Right hindlimb (tissue), 1 donor: ENCODE measurements around the gene SIRT4.
"Not testable (repeated sequence)": the region's sequence is repeated elsewhere in the genome, so short reads cannot be mapped to it uniquely, and the experiment has no call there.

Source experiments
- DNase-seq: peaks from one replicate; pipeline ENCODE4 v3.0.0-alpha.2; 2018

SIRT4 gene

DNA sequence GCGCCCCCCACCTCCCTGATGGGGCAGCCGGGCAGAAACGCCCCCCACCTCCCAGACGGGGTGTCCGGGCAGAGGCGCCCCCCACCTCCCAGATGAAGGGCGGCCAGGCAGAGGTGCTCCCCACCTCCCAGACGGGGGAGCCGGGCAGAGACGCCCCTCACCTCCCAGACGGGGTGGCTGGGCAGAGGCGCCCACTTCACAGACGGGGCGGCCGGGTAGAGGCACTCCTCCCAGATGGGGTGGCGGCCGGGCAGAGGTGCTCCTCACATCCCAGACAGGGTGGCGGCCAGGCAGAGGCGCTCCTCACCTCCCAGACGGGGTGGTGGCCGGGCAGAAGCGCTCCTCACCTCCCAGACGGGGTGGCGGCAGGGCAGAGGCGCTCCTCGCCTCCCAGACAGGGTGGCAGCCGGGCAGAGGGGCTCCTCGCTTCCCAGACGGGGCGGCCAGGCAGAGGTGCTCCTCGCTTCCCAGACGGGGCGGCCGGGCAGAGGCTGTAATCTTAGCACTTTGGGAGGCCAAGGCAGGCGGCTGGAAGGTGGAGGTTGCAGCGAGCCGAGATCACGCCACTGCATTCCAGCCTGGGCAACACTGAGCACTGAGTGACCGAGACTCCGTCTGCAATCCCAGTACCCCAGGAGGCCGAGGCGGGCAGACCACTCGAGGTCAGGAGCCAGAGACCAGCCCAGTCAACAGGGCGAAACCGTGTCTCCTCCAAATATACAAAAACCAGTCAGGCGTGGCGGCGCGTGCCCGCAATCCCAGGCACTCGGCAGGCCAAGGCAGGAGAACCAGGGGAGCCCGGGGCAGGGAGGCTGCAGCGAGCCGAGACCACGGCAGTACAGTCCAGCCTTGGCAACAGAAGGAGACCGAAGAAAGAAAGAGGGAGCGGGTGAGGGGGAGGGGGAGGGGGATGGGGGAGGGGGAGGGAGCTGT is 23.7 kb upstream of the SIRT4 start:
- no peak for DNase-seq

- no peak for DNase-seq
Measured at GRCh38 chr12:120283318-120283717, 18.8 kb upstream of the SIRT4 start.

- DNase-seq = no peak
Measured at GRCh38 chr12:120284381-120284780, 17.7 kb upstream of the SIRT4 start.

DNA sequence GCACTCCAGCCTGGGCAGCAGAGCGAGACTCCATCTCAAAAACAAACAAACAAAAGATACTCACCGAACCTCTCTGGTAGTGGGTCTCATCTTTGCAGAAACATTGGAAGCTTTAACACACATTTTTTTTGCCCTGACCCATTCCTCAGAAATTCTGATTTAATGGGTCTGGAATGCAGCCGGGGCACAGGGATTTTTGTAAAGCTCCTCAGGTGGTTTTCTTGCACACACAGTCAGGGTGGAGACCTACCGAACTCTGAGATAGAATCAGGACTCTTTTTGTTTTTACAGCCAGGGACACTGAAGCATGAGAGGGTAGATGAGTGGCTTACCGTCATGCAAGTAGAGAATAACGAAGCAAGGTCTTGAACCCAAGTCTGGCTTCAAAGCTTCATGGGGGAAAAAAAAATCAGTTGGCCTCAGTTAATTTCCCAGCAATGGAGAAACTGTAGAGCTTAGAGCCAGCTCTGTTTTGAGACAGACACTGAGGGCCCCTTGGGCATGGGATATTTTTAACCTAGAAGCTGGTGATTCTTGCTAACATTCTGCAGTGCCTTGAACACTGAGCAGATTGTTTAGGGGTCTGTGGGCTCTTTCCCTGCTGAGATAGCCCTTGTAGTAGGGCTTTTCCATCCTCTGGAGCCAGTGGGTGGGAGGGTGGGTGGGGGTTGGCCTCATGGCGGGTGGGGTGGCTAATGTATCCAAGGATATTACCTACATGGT is 15.2 kb upstream of the SIRT4 start:
- no peak for DNase-seq

GRCh38 chr12:120287491-120287890 is 14.6 kb upstream of the SIRT4 start:
- DNase-seq = no peak

GRCh38 chr12:120290609-120291305 is 11.4 kb upstream of the SIRT4 start:
- DNase-seq = peak; percentile 35

- no peak for DNase-seq
Measured at GRCh38 chr12:120292411-120292660, 9.8 kb upstream of the SIRT4 start.

DNA sequence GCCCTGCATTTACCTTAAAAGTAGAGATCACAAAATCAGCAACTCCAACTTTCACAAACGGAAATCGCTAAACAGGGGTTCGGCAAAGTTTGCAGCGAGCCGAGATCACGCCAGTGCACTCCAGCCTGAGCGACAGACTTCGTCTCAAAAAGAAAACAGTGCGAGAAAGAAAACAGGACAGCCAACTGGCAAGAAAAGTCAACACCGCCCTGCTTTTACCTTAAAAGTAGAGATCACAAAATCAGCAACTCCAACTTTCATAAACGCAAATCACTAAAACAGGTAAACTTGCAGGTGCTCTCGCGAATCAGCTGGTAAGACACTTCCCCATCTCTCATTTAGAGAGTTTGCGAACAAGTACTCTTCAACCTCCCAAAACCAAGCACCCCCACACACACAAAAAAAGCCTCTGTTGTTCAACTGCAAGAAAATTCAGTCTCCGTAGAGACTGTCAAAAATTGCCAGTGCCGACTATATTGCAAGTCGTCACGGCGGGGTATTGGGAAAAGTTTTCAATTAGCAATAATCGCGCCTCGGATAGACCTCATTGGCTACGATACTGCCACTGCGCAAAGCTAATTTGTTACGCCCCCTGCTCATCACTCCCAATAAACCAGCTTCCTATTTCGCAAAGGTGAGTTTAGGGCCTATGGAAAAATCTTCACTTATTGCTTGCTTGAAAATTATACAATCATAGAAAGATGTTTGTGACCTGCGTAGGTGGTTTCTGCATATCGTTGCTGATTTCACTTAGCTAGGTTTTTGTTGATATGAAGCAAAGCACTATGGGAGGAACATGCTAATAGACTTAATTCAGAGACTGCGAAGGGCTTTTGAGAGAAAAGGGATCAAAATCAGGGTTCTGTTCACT is 9.2 kb upstream of the SIRT4 start, which contains the start of gene RNU4-1:
RNU4-1 (minus strand) TSS at position 577 of the 871 bp plus-strand sequence.
- peak; percentile 88 for DNase-seq

DNA sequence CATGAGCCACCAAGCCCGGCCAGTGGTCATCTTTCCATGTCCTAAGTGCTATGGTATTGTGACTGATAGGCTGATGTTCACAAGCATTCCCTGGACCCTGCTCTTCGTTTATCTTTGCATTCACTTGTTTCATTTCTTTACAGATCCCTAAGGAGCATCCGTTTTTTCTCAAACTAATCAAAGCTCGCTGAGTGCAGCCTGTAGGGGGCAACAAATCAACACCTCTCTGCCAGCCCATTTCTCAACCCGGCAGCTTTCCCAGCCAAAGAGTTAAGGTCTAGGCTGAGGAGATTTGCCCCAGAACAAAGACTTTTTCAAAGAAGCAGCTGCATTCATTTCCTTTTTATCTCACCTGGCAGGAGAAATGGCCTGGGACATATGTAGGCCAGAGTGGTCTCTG is 12.1 kb downstream of the SIRT4 start:
- no peak for DNase-seq

- no peak for DNase-seq
Measured at GRCh38 chr12:120316798-120317223, 14.7 kb downstream of the SIRT4 start.

GRCh38 chr12:120317224-120318105 is 15.3 kb downstream of the SIRT4 start:
- peak; percentile 99 for DNase-seq

DNA sequence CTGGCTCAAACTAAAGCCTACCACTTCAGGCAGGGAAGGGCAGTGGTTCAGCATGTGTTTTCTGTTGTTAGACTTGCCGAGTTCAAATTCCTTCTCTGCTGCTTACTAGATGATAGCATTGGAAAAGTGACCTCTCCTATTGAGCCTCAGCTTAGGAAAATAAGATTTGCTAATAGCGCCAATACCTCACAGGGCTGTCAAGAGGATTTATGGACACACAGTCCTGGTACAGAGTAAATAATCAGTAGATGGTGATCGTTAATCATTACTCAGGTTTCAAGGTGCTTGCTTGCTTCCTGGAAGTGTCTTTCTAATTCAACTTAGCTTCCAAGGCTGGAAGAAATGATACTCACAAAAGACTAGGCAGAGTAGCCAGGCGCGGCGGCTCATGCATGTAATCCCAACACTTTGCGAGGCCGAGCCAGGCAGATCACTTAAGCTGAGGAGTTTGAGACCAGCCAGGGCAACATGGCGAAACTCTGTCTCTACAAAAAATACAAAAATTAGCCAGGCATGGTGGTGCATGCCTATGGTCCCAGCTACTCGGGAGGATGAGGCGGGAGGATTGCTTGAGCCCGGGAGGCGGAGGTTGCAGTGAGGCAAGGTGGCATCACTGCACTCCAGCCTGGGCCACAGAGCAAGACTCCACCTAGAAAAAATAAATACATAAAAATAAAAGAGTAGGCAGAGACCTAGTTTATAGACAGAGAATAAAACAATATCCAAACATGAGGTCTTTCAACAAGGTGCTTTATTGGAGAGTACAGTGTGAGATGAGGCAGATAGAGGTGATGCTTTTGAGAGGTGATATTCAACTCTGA is 19.5 kb downstream of the SIRT4 start:
- DNase-seq = no peak

DNA sequence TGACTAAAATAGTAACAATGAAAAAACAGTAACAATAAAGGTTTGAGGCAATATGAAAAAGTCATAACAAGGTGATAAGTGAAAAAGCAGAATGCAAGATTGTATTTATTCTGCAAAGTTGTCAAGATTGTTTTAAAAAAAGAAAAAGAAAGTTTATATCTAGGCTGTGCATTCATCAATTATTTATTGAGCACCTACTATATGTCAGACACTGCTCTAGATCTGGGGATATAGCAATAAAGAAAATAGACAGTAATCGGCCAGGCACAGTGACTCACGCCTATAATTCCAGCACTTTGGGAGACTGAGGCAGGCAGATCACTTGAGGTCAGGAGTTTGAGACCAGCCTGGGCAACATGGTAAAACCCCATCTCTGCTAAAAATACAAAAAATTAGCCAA is 21.7 kb downstream of the SIRT4 start:
- DNase-seq = no peak

DNA sequence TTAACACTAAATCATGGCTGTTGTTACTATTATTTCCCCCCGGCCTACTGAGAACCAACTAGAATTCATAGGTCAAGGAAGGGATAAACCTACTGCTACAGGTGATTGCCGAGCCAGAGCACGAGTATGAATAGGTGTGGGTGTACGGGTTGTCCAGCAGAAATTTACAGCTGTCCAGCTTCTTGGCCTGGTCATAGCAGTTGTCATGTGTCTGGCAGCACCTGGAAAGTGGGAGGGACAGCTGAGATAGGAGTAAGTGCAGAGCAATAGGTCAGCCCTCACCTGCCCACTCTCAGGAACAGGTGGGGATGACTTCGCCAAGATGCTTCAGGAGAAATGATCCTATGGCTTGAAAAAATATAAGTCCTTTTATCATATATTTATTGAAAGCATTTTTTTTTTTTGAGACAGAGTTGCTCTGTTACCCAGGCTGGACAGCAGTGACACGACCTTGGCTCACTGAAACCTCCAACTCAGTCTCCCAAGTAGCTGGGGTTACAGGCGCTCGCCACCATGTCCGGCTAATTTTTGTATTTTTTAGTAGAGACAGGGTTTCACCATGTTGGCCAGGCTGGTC is 22.8 kb downstream of the SIRT4 start:
- no peak for DNase-seq

DNA sequence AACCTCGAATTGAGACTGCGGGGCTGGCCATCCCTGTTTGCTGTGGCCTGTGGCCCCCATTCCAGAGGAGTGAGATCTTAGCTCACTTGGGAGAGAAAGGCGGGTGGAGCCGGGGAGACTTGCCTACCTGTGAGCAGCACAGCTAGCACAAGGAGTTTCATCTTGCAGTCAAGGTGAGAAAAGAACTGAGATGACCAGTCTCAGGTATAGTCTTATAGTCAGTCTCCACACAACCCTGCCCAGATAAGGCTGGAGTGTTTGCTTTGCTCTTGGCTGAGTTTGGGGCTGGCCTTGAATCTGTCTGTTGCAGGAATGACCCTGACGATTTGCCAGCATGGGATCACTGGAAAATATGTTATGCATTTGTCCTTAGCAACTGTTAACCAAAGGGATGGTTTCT is 25.5 kb downstream of the SIRT4 start, which contains the start of gene PLA2G1B:
PLA2G1B (minus strand) TSS at position 187 of the 400 bp plus-strand sequence; CDS start at position 161, 26 bp downstream.
- no peak for DNase-seq

DNA sequence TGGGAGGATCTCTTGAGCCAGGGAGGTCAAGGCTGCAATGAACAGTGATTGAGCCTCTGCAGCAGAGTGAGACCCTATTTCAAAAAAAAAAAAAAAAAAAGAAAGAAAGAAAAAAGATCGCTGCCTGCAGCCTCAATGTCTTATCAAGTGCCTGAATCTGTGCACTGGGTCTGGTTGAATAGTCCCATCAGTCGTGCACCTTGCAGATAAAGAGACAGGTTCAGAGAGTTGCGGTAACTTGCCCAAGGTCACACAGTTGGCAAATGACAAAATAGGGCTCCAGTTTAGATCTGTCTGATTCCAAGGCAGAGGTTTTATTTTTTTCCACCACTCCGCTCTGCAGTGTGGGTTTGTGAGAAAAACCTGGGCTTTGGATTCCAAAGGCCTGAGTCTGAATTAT is 26.1 kb downstream of the SIRT4 start:
- no peak for DNase-seq

DNA sequence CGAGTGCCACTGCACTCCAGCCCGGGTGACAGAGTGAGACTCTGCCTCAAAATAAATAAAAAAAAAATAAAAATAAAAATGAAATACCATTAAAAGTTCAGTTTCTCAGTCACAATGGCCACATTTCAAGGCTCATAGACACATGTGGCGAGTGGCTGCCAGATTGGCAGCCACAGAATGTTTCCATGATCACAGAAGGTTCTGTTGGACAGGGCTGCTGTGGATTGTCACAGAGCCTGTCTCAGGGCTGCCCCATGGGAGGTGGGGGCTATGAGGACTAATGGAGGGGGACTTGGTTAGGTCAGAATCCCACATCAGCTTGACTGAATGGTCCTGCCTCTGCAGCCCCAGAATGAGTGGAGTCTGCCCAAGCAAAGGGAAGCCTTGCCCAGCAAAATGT is 29.3 kb downstream of the SIRT4 start:
- no peak for DNase-seq

GRCh38 chr12:120332041-120332440 is 29.9 kb downstream of the SIRT4 start:
- no peak for DNase-seq

DNA sequence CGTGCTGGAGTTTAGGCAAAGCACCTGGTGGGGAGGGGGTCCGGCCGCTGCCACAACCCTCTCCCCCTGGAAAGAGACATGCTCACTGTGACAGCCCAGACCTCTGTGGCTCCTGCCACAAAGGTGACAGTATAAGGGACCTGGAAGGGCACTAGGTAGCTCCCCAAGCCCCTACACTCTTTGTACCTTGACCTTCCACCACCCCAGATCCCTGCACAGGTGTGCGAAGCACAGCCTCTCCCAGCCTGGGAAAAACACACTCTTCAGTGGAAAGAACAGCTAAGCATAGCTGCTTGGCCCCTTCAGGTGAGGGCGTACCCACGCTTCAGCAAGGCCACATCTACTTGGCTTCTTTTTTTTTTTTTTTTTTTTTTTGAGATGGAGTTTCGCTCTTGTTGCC is 30.4 kb downstream of the SIRT4 start:
- DNase-seq = no peak

- DNase-seq = not testable (repeated sequence)
Measured at GRCh38 chr12:120335447-120335846, 33.3 kb downstream of the SIRT4 start.
